Thyroid gland (tissue), 4 donors: ENCODE measurements around the gene DRAXIN.

ENCODE experiments used
- POLR2A ChIP-seq, 2 donors: fragments of 450-650 bp; IDR thresholded peaks; one replicate each; pipeline ENCODE4 v1.6.1; 2017; ENCODE audit warnings: antibody characterized with exemption in 2 of 2, mild to moderate bottlenecking in 2 of 2, moderate library complexity in 1 of 2
- TF ChIP-seq, protein P1 (sequence below), 6 experiments: fragments of 200-600 bp in 3 of 6; fragments of 450-650 bp in 3 of 6; sonication (generic) in 3 of 6; IDR thresholded peaks; one replicate each; pipeline ENCODE4 v1.5.1; 2016 to 2019; ENCODE audit warnings: antibody characterized with exemption in 6 of 6, mild to moderate bottlenecking in 2 of 6, inconsistent platforms in 1 of 6, moderate library complexity in 1 of 6

DNA sequence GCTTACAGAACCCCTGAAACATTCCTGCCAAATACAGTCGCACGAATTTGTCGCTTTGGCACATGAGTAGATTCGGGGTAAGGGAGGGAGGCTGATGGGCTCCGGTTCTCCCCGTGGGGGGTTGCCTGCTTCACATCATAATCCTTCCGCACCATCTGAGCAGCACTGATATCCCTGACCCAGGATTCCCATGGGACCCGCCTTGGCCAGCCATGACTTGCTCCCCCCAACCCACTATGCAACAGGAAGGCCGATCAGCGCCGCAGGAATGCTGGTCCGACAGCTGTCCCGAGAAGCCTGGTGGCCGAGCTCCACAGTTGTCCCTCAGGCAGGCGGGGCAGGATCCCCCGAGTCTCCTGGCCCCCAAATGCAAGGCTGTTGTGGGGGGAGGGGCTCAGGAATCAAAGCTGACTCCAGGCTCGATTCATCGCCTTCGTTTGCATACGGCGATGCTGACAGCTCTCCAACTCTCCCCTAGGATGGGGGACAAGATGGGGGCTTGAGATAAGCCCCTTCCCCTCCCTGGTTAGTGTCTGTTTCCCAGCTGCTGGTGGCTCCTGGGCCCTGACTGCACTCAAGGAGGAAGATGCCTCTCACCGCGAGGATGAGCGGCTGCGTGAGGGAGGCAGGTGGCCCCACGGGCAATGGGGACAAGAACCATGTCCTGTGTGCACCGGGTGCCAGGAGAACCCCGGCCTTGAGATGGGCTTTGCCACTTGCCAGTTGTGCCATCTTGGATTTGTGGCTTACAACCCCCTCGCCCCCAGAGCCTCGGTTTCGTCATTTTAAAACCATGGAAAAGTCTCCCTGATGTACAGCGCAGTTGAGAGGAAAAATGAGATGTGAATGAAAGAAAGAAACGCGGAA lies 9.3 kb downstream of the DRAXIN start:
- TF ChIP-seq, protein P1, sequence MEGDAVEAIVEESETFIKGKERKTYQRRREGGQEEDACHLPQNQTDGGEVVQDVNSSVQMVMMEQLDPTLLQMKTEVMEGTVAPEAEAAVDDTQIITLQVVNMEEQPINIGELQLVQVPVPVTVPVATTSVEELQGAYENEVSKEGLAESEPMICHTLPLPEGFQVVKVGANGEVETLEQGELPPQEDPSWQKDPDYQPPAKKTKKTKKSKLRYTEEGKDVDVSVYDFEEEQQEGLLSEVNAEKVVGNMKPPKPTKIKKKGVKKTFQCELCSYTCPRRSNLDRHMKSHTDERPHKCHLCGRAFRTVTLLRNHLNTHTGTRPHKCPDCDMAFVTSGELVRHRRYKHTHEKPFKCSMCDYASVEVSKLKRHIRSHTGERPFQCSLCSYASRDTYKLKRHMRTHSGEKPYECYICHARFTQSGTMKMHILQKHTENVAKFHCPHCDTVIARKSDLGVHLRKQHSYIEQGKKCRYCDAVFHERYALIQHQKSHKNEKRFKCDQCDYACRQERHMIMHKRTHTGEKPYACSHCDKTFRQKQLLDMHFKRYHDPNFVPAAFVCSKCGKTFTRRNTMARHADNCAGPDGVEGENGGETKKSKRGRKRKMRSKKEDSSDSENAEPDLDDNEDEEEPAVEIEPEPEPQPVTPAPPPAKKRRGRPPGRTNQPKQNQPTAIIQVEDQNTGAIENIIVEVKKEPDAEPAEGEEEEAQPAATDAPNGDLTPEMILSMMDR (IDR thresholded peaks at IDR 0.05): no peak
- no peak for TF ChIP-seq POLR2A (IDR thresholded peaks at IDR 0.05)
